ENCODE measurements around the gene TSPAN32. TPM values are rescaled to one million over a fixed set of nuclear protein-coding genes. Genes with fewer than 3 reads are reported as not detected.

The TSPAN32 gene
- total RNA-seq, 1 experiment from 2014 or later: not detected

GRCh38 chr11:2265854-2266585, 35.8 kb upstream of the TSPAN32 start:
- in situ Hi-C loops (cut with HindIII; ENCODE audit: low sequenced_read_pairs): no loop called here
- no peak for DNase-seq (ENCODE audit: low spot score)

DNA sequence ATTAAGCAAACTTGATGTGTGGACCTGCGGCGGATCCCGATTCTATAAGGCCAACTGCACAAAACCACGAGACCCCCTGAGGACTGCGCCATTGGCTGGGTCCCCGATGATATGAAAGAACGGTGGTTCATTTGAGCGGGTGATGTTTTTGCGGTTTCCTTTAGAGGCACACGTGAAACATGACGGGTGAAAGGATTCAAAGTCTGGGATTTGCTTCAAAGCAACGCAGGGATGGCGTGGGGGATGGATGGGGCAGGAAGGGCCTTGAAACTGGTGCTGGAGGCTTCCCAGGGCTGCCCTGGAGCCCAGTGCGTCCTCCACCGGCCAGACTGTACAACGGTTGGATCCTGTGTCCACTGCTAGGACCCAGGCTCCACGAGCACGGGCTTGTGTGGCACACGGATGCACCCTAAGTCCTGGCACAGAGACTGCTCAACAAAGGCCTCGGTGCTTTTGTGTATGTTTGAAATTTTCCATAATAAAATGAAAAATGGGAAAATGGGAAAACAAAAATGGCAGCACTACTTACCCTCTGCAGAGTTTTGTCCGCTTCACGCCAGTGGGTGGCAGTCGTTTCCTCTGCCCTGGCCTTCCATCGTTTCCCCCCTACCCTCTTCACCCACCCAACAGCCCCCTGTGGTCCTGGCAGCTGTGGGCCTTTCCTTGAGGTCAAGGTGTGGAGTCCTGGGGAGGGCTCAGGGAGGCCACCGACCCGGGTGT, 35.1 kb upstream of the TSPAN32 start:
- in situ Hi-C loops (cut with HindIII; ENCODE audit: low sequenced_read_pairs): no loop called here
- no peak for DNase-seq (ENCODE audit: low spot score)

- in situ Hi-C loops (cut with HindIII; ENCODE audit: low sequenced_read_pairs): no loop called here
Measured at GRCh38 chr11:2267306-2267850, 34.4 kb upstream of the TSPAN32 start.

DNA sequence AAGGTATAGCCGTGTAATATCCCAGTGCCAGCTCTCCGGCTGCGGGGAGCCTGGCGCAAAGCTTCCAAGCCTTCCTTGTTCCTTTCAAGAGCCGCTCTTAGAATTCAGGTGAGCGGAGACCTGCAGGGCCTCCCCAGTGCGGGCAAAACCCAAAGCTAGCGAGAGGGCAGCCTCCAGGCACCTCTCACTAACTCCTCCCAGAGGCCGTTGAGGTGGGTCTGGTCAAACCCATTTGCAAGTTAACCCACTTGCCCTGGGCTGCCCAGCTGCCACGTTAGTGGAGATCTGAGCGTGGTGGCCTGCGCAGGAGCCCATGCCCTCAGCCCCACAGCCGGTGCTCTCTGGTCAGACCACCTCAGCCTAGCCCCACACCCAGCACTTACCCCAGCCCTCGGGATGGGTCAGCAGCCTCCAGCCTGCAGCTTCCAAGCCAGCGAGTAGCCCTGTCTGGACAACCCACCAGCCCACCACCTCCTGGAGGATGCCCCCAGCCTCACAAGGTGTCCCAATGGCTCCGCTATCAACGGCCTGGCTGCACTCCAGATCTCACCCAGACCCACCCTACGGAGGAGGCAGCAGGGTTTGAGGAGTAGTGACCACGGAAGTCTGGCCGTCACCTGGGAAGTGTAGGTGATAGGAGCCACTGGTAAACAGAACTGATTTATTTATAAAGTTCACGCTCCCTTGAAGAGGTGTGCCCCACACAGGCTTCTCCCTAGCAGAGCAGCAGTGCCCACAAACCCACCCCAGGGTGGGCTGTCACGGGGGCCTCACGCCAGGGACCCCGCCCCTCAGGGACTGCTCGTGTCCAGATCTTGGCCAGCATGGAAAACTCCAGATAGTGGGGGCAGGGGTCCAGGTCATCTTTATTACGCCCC, 33.7 kb upstream of the TSPAN32 start:
- no peak for DNase-seq (ENCODE audit: low spot score)
- in situ Hi-C loops (cut with HindIII; ENCODE audit: low sequenced_read_pairs): no loop called here

More at GRCh38 chr11:2267306-2267850, 34.4 kb upstream of the TSPAN32 start:
- DNase-seq (ENCODE audit: low spot score): no peak

GRCh38 chr11:2268729-2269600, 32.8 kb upstream of the TSPAN32 start:
- in situ Hi-C loops (cut with HindIII; ENCODE audit: low sequenced_read_pairs): no loop called here
- no peak for DNase-seq (ENCODE audit: low spot score)

- peak; percentile 5 for DNase-seq (ENCODE audit: low spot score)
- in situ Hi-C loops (cut with HindIII; ENCODE audit: low sequenced_read_pairs): no loop called here
Measured at GRCh38 chr11:2269601-2270321, 32.1 kb upstream of the TSPAN32 start.

DNA sequence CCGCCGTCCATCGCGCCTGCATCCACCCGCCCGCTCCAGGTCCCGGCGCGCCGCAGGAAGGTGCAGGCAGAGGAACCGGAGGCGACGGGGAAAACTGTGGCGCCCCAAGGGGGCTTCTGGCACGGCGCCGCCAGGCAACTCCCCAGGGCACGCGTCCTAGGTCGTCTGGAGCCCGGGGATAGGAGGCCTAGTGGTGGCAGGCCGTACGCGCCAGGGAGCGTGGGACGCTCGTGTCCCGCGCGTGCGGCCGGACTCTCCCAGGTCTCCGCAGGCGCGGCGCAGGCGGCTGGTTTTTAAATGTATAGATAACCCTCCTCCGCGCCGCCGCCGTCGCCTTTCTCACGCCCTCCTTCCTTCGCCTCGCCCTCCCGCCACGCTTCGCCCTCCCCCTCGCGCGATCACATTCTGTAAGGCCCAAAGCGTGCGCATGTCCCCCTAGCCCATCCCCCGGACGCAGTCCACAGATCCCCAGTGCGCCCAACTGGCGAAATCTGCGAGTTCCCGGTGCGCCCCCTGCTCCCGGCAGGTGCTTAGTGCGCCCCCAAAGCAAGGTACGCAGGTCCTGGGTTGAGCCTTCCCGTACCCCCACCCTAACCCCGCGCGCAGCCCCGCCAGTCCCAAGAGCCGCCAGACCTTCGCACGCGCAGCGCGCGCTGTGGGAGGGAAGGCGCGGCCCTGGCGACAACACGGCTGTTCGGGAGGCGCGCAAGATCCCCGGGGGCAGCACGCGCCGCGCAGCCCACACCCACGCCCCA, 31.3 kb upstream of the TSPAN32 start, which contains the start of gene ASCL2:
TSS of gene ASCL2 (minus strand) at position 267 of the 755 bp plus-strand sequence. CDS start at position 11, 256 bp downstream.
- in situ Hi-C loops (cut with HindIII; ENCODE audit: low sequenced_read_pairs): no loop called here
- no peak for DNase-seq (ENCODE audit: low spot score)

GRCh38 chr11:2271077-2271326, 30.8 kb upstream of the TSPAN32 start:
- in situ Hi-C loops (cut with HindIII; ENCODE audit: low sequenced_read_pairs): no loop called here
- no peak for DNase-seq (ENCODE audit: low spot score)

- DNase-seq (ENCODE audit: low spot score): no peak
Measured at GRCh38 chr11:2271327-2272227, 30.2 kb upstream of the TSPAN32 start.

DNA sequence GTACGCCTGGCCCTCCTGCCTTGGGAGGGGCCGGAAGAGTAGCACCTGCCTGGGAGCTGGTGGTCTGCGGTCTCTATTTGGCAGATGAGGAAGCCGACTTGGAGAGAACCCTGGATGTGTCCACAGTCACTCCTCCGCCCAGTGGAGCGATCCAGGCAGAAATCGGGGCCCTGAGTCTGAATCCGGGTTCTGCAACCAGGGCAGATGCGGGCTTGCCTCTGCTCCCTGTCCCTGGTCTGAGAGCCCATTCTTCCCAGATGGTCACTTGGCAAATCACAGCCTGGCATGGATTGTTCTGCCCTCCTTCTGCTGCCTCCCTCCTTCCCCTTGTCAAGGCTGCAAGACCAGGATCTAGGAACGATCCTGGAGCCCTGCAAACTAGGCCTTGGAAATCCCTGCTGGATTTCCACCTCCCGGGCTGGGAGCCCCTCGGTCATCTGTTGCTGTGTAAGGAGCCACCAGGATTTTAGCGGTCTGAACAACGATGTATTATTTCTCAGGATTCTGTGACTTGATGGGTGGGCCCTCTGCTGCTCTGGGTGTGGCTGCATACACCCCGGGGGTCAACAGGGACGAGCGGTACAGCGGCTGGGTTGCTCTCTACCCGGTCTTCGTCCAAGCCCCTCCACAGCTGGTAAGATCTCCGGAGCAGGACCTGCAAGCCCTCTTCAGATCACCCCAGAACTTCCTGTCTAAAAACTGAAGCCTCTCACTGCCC, 29.4 kb upstream of the TSPAN32 start:
- in situ Hi-C loops (cut with HindIII; ENCODE audit: low sequenced_read_pairs): no loop called here
- DNase-seq (ENCODE audit: low spot score): peak; percentile 16

More at GRCh38 chr11:2271327-2272227, 30.2 kb upstream of the TSPAN32 start:
- in situ Hi-C loops (cut with HindIII; ENCODE audit: low sequenced_read_pairs): no loop called here

GRCh38 chr11:2272946-2273280, 28.9 kb upstream of the TSPAN32 start:
- in situ Hi-C loops (cut with HindIII; ENCODE audit: low sequenced_read_pairs): no loop called here
- DNase-seq (ENCODE audit: low spot score): no peak

DNA sequence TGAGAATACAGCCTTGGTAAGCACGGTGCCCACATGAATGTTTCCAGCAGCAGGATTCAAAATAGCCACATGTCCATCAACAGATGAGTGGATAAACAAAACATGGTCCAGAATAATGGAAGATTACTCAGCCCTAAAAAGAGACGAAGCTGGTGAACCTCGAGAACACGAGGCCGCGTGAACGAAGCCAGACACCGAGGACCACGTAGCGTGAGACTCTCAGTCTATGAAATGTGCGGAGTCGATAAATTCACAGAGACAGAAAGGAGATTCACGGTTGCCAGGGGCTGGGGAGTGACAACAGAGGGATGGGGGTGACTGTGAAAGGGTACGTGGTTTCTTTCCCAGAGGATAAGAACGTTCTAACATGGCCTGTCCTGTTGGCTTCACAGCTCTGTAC, 28.5 kb upstream of the TSPAN32 start:
- in situ Hi-C loops (cut with HindIII; ENCODE audit: low sequenced_read_pairs): no loop called here
- no peak for DNase-seq (ENCODE audit: low spot score)

GRCh38 chr11:2273771-2274170, 28.0 kb upstream of the TSPAN32 start:
- in situ Hi-C loops (cut with HindIII; ENCODE audit: low sequenced_read_pairs): no loop called here
- no peak for DNase-seq (ENCODE audit: low spot score)

DNA sequence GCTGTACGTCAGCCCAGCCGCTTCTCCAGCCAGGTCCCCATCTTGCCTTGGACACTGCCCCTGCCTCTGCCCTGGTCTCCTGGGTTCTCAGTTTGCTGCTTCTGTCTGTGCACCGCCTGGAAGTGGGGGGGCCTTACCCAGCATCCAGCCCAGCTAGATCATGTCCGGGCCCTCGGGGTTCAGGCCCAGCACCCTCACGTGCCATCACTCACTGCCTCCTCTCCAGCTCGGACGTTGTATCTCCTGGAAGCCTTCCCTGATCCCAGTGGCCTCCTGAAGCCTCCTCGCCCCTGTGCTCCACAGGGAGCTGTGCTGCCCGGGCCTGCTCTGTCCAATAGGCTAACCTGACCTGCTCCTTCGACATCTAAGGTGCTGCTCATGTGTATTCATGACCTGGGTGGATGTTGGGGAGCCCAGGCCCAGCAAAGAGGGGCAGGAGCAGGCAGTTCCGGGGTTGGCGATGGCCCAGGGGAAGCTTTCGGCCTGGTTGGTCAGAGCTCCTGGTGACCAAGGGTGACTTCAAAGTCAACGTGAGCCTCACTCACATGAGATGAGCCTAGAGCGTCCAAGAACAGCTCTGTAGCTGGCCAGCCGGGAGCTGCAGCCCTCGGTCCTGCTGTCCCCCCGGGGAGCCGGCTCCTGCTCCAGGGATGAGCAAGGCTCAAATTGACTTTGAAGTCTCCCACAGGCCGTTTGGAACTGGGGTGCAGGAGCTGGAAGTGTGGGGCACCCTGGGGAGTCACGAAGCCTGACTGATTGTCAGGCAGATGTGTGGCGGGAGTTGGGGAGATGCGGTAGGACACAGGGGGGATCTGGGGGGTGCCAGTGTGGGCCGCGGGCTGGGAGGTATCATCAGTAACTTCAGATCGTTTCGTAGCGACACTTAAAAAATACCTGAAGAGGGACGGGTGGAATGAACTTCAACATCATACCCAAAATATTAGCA, 26.2 kb upstream of the TSPAN32 start:
- no peak for DNase-seq (ENCODE audit: low spot score)
- in situ Hi-C loops (cut with HindIII; ENCODE audit: low sequenced_read_pairs): no loop called here
